Stimulated activated CD4-positive, alpha-beta T cell treated with anti-CD3 and anti-CD28 coated beads, Interleukin-1b, Interleukin-23, amount 100 ng/mL, for 4 hours (primary cell): ENCODE measurements around the gene ITGAL.
"Not testable (repeated sequence)": the region's sequence is repeated elsewhere in the genome, so short reads cannot be mapped to it uniquely, and the experiment has no call there.

Experiments
- DNase-seq, 2 donors: peaks; one replicate each; pipeline ENCODE4 v3.0.0-alpha.2; 2020; ENCODE audit warnings: low read depth in 2 of 2

The ITGAL gene

DNA sequence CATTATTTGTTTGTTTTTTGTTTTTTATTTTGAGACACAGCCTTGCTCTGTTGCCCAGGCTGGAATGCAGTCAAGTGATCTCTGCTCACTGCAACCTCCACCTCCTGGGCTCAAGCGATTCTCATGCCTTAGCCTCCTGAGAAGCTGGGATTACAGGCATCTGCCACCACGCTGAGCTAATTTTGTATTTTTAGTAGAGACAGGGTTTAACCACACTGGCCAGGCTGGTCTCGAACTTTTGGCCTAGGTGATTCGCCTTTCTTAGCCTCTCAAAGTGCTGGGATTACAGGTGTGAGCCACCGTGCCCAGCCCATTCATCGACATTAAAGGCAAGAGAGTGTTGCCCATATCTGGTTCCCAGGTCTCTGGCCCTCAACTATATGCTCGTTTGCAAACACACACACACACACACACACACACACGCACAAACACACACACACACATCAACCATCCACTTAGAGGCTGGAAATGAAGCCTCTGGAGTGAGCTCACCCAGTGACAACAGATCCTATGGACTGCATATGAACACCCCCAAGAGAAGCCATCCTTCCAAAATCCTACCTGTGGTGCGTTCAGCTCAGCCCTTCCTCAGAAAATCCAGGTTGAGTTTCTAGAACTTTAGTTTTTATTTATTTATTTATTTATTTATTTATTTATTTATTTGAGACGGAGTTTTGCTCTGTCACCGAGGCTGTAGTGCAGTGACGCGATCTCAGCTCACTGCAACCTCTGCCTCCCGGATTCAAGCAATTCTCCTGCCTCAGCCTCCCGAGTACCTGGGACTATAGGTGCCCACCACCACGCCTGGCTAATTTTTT, 14.6 kb upstream of the ITGAL start:
- DNase-seq, result no peak

DNA sequence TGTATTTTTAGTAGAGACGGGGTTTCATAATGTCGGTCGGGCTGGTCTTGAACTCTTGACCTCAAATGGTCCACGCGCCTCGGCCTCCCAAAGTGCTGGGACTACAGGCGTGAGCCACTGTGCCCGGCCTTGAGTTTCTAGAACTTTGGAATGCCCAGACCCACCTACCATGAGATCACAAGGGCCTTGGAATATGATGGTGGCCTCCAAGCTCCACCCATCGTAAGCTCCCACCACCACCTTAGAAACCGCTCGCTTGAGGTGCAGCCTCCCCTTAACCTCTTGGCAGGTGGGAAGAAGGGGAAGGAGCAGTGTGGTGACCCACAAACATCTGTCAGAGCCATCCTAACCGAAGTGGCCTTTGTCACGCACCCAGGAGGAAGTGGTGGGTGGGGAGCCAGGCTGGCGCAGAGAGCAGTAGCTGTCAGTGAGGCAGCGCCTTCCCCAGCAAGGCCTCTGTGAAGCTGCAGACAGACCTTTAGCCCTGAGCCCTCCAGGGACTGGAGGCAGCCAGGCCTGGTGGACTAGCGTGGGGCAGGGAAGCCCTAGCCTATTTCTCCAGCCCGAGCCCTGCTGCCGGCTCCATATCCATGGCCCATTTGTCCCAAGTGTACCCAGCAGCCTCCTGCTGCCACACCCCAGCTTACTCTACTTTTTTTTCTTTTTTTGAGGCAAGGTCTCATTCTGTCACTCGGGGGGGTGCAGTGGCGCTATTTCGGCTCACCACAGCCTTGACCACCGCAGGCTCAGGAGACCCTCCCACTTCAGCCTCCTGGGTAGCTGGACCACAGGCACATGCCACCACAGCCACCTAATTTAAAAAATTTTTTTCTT, 13.8 kb upstream of the ITGAL start:
- DNase-seq, result peak; percentile 62 to 65

- DNase-seq, result no peak
Observed at GRCh38 chr16:30459456-30459855, 13.1 kb upstream of the ITGAL start.

DNA sequence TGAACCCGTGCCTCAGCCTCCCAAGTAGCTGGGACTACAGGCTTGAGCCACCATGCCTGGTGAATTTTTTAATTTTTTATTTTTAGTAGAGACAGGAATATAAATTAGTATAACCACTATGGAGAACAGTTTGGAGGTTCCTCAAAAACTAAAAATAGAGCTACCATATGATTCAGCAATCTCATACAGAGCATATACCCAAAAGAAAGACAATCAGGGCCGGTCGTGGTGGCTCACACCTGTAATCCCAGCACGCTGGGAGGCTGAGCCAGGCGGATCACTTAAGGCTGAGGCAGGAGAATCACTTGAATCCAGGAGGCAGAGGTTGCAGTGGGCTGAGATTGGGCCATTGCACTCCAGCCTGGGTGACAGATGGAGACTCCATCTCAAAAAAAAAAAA, 11.1 kb upstream of the ITGAL start:
- not testable (repeated sequence) for DNase-seq

GRCh38 chr16:30464078-30464477, 8.5 kb upstream of the ITGAL start:
- no peak for DNase-seq

DNA sequence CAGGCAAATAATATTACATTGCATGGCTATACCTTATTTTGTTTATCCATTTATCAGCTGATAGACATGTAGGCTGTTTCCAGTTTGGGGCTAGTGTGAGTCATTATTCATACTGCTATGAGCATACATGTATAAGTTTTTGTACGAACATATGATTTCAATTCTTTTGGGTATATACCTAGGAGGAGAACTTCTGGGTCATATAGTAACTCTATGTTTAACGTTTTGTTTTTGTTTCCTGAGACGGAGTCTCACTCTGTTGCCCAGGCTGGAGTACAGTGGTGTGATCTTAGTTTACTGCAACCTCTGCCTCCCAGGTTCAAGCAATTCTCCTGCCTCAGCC, 2.4 kb upstream of the ITGAL start:
- DNase-seq, result no peak

DNA sequence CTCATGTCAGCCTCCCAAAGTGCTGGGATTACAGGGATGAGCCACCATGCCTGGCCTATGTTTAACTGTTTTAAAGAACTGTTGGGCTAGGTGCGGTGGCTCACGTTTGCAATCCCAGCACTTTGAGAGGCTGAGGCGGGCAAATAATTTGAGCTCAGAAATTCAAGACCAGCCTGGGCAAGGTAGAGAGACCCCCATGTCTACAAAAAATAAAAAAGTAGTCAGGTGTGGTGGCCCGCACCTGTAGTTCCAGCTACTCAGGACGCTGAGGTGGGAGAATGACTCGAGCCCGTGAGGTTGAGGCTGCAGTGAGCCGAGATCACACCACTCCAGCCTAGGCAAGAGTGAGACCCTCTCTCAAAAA, 1.9 kb upstream of the ITGAL start:
- DNase-seq, result no peak

DNA sequence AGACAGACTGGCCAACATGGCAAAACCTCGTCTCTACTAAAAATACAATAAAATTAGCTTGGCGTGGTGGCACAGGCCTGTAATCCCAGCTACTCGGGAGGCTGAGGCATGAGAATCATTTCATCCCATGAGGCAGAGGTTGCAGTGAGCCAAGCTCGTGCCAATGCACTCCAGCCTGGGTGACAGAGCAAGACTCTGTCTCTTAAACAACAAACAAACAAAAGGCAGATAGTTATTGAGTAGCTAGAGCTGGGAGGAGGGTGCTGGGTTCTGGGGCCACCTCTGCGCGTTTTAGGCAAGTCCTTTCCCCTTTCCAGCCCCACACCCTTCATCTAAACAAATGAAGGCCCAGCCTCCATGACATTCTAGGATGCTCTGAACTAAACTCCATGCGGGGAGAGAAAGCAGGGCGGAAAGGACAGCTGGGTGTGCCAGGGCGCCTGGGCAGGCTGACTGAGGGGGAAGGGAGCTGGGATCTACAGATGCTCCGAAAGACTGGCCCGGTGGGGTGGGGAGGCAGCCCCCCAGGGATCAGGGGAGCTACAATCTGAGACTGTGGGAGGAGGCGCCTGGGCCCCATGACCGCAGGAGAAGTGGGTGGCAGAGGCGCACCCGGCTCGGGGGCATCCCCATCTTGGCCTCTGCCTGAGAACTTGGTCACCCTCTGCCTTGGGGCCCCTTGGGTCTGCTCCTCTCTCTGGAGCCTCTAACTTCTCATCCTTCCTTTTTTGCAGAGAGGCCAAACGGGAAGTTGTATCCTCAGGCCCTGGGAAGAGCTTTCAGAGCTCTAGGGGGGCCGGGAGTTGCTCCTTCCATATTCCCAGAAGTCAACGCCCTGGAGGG, 910 bp downstream of the ITGAL start:
- DNase-seq, result peak; percentile 24 to 58

- DNase-seq, result no peak
Observed at GRCh38 chr16:30474074-30474452, 1.5 kb downstream of the ITGAL start.

- DNase-seq, result no peak
Observed at GRCh38 chr16:30474684-30475083, 2.1 kb downstream of the ITGAL start.

- no peak for DNase-seq
Observed at GRCh38 chr16:30476991-30477390, 4.4 kb downstream of the ITGAL start.

- not testable (repeated sequence) for DNase-seq
Observed at GRCh38 chr16:30477773-30478172, 5.2 kb downstream of the ITGAL start.

DNA sequence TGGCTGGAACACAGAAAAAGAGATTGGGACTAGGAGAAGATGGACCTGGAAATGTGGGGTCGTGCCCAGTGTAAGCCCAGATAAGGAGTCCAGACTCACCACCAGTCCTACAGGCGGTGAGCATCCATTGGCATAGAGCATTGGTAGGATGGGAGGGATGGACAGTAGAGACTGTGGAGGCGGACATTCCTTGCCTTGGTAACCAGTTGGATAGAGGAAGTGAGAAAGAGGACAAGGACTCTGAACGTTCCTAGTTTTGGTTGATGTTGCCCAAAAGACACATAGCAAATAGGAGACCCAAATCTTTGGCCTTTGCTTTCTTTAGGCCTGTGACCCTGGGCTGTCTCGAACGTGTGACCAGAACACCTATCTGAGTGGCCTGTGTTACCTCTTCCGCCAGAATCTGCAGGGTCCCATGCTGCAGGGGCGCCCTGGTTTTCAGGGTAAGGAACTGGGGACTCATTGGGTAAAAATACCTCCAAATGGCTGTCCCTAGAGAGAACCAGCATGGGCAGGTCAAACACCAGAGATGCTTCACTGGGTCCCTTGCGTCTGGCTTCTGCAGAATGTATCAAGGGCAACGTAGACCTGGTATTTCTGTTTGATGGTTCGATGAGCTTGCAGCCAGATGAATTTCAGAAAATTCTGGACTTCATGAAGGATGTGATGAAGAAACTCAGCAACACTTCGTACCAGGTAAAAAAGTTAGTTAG, 6.4 kb downstream of the ITGAL start:
- DNase-seq, result no peak

GRCh38 chr16:30481381-30481780, 8.8 kb downstream of the ITGAL start:
- DNase-seq, result no peak

DNA sequence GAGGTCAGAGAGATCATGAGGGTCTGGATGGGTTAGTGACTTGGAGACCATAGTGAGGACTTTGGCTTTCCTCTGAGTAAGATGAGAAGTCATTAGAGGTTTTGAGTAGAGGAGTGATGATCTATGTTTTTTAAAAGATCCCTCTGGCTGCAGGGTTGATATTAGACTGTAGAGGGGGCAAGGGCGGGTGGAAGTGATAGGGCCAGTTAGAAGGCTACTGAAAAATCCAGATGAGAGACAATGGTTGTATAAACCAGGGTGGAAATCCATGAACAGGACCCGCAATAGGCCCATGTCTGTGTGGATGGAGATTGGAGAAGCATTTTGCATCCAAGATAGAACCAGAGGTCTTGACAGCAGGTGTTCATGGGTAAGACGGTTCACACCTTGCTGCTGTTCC, 9.8 kb downstream of the ITGAL start:
- no peak for DNase-seq

DNA sequence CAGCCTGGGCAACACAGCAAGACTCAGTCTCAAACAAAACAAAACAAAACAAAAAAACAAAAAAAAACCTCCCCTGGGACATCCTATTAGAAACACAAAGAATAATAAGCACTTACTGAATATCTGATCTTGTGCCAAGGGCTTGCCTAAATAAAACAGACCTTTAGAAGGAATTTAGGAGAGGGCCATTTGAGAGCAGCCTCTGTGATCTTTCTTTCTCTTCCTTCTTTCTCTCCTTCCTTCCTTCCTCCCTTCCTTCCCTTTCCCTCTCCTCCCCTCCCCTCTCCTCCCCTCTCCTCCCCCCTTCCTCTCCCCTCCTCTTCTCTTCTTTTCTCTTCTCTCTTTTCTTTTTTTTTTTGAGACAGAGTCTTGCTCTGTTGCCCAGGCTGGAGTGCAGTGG, 12.3 kb downstream of the ITGAL start:
- DNase-seq, result no peak

- DNase-seq, result no peak
Observed at GRCh38 chr16:30485818-30486436, 13.4 kb downstream of the ITGAL start.

- no peak for DNase-seq
Observed at GRCh38 chr16:30488764-30489605, 16.4 kb downstream of the ITGAL start.

DNA sequence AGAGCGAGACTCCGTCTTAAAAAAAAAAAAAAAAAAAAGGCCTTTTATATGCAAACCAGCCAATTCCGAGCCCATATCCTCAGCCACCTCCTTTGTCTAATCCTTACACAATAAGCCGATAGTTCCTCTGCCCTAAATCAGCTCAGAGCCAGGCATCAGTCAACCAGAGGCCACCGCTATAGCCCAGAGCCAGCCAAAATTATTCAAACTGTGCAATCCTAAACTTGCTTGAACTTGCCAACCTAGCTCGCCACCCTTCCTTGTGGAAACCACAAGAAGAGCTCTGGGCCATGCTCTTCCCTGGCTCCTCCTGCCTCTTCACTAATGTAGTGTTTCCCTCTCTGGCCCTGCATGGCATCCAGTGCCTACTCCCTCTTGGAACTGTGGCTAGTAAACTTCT, 17.7 kb downstream of the ITGAL start:
- no peak for DNase-seq

GRCh38 chr16:30491229-30491628, 18.7 kb downstream of the ITGAL start:
- DNase-seq, result no peak
